Lower leg skin (tissue), 4 donors: ENCODE measurements around the gene SSTR5. TPM values are rescaled to one million over a fixed set of nuclear protein-coding genes. Genes with fewer than 3 reads are reported as not detected.

ENCODE experiments used
- DNase-seq, 2 donors: peaks; one replicate each; pipeline ENCODE4 v3.0.0-alpha.2; 2019; ENCODE audit warnings: low spot score in 2 of 2
- H3K4me3 ChIP-seq: fragments of 200-600 bp; sonication (generic); 2 replicates; pipeline ENCODE4 v1.5.1; 2017; ENCODE audit warnings: mild to moderate bottlenecking, low read depth; ENCODE audit not compliant: poor library complexity, severe bottlenecking
- CTCF ChIP-seq, 3 donors: fragments of 450-650 bp; IDR thresholded peaks; one replicate each; pipeline ENCODE4 v1.5.1; 2016; ENCODE audit warnings: antibody characterized with exemption in 3 of 3, mild to moderate bottlenecking in 3 of 3, moderate library complexity in 2 of 3
- POLR2A ChIP-seq, 2 donors: fragments of 450-650 bp; IDR thresholded peaks; one replicate each; pipeline ENCODE4 v1.6.1; 2016 to 2017; ENCODE audit warnings: antibody characterized with exemption in 2 of 2, mild to moderate bottlenecking in 1 of 2, moderate library complexity in 1 of 2
- WGBS, 2 donors: methylation state at CpG; one replicate each; pipeline ENCODE4 v1.1.5; 2018; 5-methylcytosine and 5-hydroxymethylcytosine counted together
- intact Hi-C: fragments of 100-400 bp; cut with DNase I; formaldehyde crosslinking; loops from one replicate; pipeline ENCODE4 v1.15.0; 2023; ENCODE audit warnings: low total_unique reads
- total RNA-seq, 4 donors: library from RNA; depleted of rRNA; stranded (reverse); fragments of >200 nt; gene quantifications; one replicate each; pipeline ENCODE4 v1.1.0, GENCODE V29; 2016

SSTR5 gene
- total RNA-seq, 4 donors from 2014 or later: 0.36 TPM; not detected in 3

GRCh38 chr16:1032607-1033006 lies 39.9 kb upstream of the SSTR5 start:
- DNase-seq: no peak
- intact Hi-C loops: no loop called here
- no peak for TF ChIP-seq POLR2A (IDR thresholded peaks at IDR 0.05)
- no peak for TF ChIP-seq CTCF (IDR thresholded peaks at IDR 0.05)
- 92 to 94% methylated on average over 2 of the region's 2 CpGs for whole genome bisulfite sequencing, 2 donors
- no peak overlapping the region for H3K4me3 ChIP-seq

- WGBS, 2 donors: 96 to 99% methylated on average over 3 of the region's 3 CpGs
- TF ChIP-seq CTCF (IDR thresholded peaks at IDR 0.05) (no peak), POLR2A (IDR thresholded peaks at IDR 0.05) (no peak)
- intact Hi-C loops: no loop called here
Observed at GRCh38 chr16:1033128-1033679, 39.3 kb upstream of the SSTR5 start.

GRCh38 chr16:1034230-1035065 lies 38.1 kb upstream of the SSTR5 start:
- intact Hi-C loops: no loop called here
- no peak for DNase-seq
- 57 to 60% methylated on average over 6 of the region's 6 CpGs for WGBS, 2 donors
- TF ChIP-seq POLR2A (IDR thresholded peaks at IDR 0.05) (no peak), CTCF (IDR thresholded peaks at IDR 0.05) (no peak)
- H3K4me3 ChIP-seq: no peak overlapping the region

More at GRCh38 chr16:1033128-1033679, 39.3 kb upstream of the SSTR5 start:
- DNase-seq: no peak
- H3K4me3 ChIP-seq: no peak overlapping the region

GRCh38 chr16:1035066-1035415 lies 37.5 kb upstream of the SSTR5 start:
- 67 to 81% methylated on average over 4 to 7 of the region's 7 CpGs for WGBS, 2 donors
- no peak overlapping the region for H3K4me3 ChIP-seq
- TF ChIP-seq CTCF (IDR thresholded peaks at IDR 0.05) (no peak), POLR2A (IDR thresholded peaks at IDR 0.05) (no peak)
- intact Hi-C loops: no loop called here
- DNase-seq: no peak

GRCh38 chr16:1036166-1036565 lies 36.4 kb upstream of the SSTR5 start:
- DNase-seq: no peak
- intact Hi-C loops: no loop called here
- 25 to 37% methylated on average over 4 to 15 of the region's 15 CpGs for WGBS, 2 donors
- no peak overlapping the region for H3K4me3 ChIP-seq
- TF ChIP-seq CTCF (IDR thresholded peaks at IDR 0.05) (no peak), POLR2A (IDR thresholded peaks at IDR 0.05) (no peak)
